Gastroesophageal sphincter (tissue), 4 donors: Measurements from ENCODE around the gene CPD. TPM values are rescaled to one million over a fixed set of nuclear protein-coding genes. Genes with fewer than 3 reads are reported as not detected.

Source experiments
- small RNA-seq, 4 donors: library from RNA; depleted of rRNA; stranded (forward); fragments of <200 nt; gene quantifications; one replicate each; pipeline ENCODE3, GENCODE V24; 2016
- total RNA-seq, 4 donors: library from RNA; depleted of rRNA; stranded (reverse); fragments of >200 nt; gene quantifications; one replicate each; pipeline ENCODE4 v1.1.0, GENCODE V29; 2016

CPD gene
- total RNA-seq, 4 donors from 2014 or later: 37.8 to 103 (median 57.5) TPM

Small RNA genes lying within 50 kb of the gene (small RNA-seq; reads per million reads assigned to genes)
- gene RF00019 (0 reads per million in 4 donors), gene RNU6-990P (0 reads per million in 4 donors)

Other genes with a start within 250 kb of the CPD start
- under 1 TPM; under 0.01 to 0.22 (median 0.09) TPM for gene SLC6A4, start 143.2 kb upstream of the CPD start, total RNA-seq
- 10 to 100 TPM; 17.8 to 29.3 (median 20.7) TPM for gene BLMH, start 87.0 kb upstream of the CPD start, total RNA-seq
- not detected for gene TMIGD1, start 44.9 kb upstream of the CPD start, total RNA-seq
- 10 to 100 TPM; 28.4 to 62.0 (median 44.6) TPM for gene GOSR1, start 98.5 kb downstream of the CPD start, total RNA-seq